HG02623 (cell line): ENCODE measurements around the gene RUFY4.
"Not testable (repeated sequence)": the region's sequence is repeated elsewhere in the genome, so short reads cannot be mapped to it uniquely, and the experiment has no call there.

Experiments used
- ATAC-seq: cut with Tn5 transposase; IDR thresholded peaks from one replicate; pipeline ENCODE4 v1.9.1; 2021; ENCODE audit warnings: moderate library complexity; ENCODE audit not compliant: unreplicated experiment

The RUFY4 gene

GRCh38 chr2:218081063-218081462 lies 12.0 kb downstream of the RUFY4 start:
- peak; percentile 91 for ATAC-seq

GRCh38 chr2:218081695-218082094 lies 12.6 kb downstream of the RUFY4 start:
- ATAC-seq: no peak

GRCh38 chr2:218082586-218083351 lies 13.7 kb downstream of the RUFY4 start:
- no peak for ATAC-seq

- no peak for ATAC-seq
Observed at GRCh38 chr2:218083352-218083676, 14.3 kb downstream of the RUFY4 start.

- no peak for ATAC-seq
Observed at GRCh38 chr2:218086478-218086877, 17.4 kb downstream of the RUFY4 start.

- ATAC-seq: no peak
Observed at GRCh38 chr2:218089259-218089658, 20.2 kb downstream of the RUFY4 start.

GRCh38 chr2:218091746-218092145 lies 22.7 kb downstream of the RUFY4 start:
- no peak for ATAC-seq

GRCh38 chr2:218093879-218094278 lies 24.8 kb downstream of the RUFY4 start:
- no peak for ATAC-seq

- no peak for ATAC-seq
Observed at GRCh38 chr2:218095853-218096252, 26.8 kb downstream of the RUFY4 start.

GRCh38 chr2:218097975-218098374 lies 28.9 kb downstream of the RUFY4 start:
- ATAC-seq: no peak

GRCh38 chr2:218108834-218109233 lies 39.8 kb downstream of the RUFY4 start:
- ATAC-seq: not testable (repeated sequence)

GRCh38 chr2:218121789-218122188 lies 52.7 kb downstream of the RUFY4 start:
- ATAC-seq: not testable (repeated sequence)

- ATAC-seq: not testable (repeated sequence)
Observed at GRCh38 chr2:218122286-218122685, 53.2 kb downstream of the RUFY4 start.

- ATAC-seq: no peak
Observed at GRCh38 chr2:218123986-218124385, 54.9 kb downstream of the RUFY4 start.

- ATAC-seq: no peak
Observed at GRCh38 chr2:218125095-218125494, 56.0 kb downstream of the RUFY4 start.

GRCh38 chr2:218125626-218126080 lies 56.6 kb downstream of the RUFY4 start, which contains the start of gene CXCR2:
TSS of gene CXCR2 (plus strand) at chr2:218126028. CDS start at chr2:218134802, 8,774 bp downstream.
- no peak for ATAC-seq

GRCh38 chr2:218127929-218128455 lies 58.9 kb downstream of the RUFY4 start:
- ATAC-seq: no peak

- no peak for ATAC-seq
Observed at GRCh38 chr2:218128781-218129457, 59.9 kb downstream of the RUFY4 start.

GRCh38 chr2:218129458-218130135 lies 60.5 kb downstream of the RUFY4 start:
- ATAC-seq: no peak

GRCh38 chr2:218130377-218130776 lies 61.3 kb downstream of the RUFY4 start:
- ATAC-seq: no peak

- no peak for ATAC-seq
Observed at GRCh38 chr2:218130822-218131221, 61.8 kb downstream of the RUFY4 start.
